ENCODE results near the gene ZNF526.

Gene ZNF526

DNA sequence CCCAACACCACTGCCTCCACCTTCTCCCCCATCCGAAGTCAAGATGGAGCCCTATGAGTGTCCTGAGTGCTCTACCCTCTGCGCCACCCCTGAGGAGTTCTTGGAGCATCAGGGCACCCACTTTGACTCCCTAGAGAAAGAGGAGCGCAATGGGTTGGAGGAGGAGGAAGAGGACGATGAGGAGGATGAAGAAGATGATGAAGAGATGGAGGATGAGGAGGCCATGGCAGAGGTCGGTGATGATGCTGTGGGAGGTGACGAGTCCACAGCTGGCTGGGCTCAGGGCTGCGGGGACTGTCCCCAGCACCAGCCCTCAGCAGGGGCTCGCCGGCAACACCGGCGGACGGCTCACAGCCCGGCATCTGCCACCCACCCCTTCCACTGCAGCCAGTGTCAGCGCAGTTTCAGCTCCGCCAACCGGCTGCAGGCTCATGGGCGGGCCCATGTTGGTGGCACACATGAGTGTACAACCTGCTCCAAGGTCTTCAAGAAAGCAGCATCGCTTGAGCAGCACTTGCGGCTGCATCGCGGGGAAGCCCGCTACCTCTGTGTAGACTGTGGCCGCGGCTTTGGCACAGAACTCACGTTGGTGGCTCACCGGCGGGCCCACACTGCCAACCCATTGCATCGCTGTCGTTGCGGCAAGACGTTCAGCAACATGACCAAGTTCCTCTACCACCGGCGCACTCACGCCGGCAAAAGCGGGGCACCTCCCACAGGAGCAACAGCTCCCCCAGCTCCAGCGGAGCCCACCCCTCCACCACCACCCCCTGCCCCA lies 5.0 kb downstream of the ZNF526 start:
- no peak for DNase-seq (ENCODE audit: low read depth in 2 of 2)

DNA sequence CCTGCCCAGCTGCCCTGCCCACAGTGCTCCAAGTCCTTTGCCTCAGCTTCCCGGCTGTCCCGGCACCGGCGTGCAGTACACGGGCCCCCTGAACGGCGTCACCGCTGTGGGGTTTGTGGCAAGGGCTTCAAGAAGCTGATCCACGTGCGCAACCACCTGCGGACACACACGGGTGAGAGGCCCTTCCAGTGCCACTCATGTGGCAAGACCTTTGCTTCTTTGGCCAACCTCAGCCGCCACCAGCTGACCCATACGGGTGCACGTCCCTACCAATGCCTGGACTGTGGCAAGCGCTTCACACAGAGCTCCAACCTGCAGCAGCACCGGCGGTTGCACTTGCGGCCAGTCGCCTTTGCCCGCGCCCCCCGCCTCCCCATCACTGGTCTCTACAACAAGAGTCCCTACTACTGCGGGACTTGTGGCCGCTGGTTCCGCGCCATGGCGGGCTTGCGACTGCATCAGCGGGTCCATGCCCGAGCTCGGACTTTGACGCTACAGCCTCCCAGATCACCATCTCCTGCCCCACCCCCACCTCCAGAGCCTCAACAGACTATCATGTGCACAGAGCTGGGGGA lies 5.7 kb downstream of the ZNF526 start:
- DNase-seq (ENCODE audit: low read depth in 2 of 2): no peak

DNA sequence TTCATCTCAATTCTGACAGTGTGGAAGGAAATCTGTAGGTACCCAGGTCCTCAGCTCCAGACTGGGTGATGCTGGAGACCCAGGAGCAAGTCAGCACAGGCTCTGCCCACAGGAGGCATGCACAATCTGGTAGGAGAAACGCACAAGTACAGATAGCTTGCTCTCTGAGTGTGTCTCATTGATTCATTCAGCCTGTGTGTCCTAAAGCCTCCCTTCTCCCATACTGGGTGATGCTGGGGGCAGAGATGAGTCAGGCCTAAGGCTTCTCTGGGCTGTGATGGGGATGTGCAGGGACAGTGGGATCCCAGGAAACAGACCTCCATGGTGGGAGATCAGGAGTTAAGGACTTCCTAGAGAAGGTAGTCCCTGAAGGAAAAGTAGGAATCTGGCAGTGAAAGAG lies 6.8 kb downstream of the ZNF526 start:
- DNase-seq (ENCODE audit: low read depth in 2 of 2): no peak

DNA sequence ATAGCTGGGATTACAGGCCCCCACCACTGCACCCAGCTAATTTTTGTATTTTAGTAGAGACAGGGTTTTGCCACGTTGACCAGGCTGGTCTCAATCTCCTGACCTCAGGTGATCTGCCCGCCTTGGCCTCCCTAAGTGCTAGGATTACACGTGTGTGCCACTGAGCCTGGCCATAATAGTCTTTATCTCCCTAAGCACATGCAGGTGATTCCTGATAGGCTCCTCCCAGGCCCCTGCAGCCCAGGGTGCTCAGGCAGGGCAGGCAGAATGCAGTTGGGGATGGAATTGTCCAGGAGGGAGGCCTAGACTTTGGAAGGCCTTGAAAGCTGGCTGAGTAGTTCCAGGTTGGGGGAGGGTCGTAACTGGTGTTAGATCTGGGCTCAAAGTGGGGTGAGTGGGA lies 8.5 kb downstream of the ZNF526 start:
- no peak for DNase-seq (ENCODE audit: low read depth in 2 of 2)

DNA sequence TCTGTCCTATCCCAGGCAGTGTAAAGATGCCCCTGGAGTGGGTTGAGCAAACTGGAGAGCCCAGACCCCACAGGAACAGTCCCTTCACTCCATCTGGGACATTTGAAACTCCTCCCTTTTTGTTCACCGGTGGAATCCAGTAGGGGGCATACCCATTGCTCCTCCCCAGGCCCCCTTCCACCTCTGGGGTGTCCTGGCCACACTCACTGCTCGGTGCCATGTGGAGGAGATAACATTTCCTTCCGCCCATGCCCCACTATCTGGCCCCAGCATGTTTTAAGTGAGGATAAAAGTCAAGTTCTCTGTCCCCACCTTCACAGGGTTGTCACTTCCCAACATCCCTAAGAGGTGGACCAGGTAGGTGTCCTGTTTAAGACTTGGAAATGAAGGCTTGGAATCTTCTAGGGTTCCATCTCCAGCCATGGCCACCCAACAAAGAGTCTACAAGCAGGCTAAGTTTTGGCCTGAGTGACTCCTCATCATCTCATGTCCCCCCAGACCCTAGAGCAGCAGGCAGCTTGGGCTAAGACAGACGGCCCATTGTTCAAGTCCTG lies 9.3 kb downstream of the ZNF526 start:
- DNase-seq (ENCODE audit: low read depth in 2 of 2): no peak

DNA sequence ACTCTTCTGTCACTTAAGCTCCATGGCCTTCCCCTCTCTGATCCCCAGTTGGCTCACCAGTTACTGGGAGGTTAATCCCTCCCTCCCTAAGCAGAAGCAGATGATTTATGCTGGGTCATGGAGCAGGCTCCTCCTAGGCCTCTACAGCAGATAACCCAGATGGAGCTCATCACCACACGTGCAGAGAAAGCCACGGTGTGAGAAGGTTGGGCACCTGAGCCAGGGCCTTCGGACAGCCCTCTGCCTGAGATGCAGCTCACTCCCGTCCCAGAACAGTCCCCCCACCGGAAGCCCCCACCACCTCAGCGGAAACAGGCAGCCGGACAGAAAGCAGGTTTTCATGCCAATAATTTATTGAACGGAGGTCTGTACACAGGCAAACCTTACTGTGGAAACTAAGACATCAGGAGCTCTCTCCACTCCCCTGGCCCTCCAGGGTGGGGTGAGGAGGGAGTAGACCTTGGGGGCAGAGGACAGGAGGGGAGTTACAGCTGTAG lies 9.8 kb downstream of the ZNF526 start:
- no peak for DNase-seq (ENCODE audit: low read depth in 2 of 2)

DNA sequence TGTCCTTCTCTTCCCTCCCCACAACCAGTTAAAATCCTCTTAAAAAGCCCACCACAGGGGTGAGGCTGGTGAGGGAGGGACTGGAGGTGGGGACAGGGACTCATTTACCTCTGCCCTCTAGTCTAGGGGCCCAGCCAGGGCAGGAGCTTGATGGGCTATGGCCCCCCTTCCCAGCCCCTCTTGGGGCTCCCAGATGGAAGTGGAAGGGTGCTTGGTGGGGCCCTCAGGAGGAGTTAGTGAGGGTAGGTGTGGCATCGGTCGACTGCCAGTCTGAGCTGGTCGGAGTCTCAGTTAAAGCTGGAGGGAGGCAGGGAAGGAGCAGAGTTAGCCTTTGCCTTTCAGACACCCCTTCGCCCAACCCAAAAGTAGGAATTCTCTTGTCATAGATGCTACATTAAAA lies 10.5 kb downstream of the ZNF526 start:
- DNase-seq (ENCODE audit: low read depth in 2 of 2): no peak

DNA sequence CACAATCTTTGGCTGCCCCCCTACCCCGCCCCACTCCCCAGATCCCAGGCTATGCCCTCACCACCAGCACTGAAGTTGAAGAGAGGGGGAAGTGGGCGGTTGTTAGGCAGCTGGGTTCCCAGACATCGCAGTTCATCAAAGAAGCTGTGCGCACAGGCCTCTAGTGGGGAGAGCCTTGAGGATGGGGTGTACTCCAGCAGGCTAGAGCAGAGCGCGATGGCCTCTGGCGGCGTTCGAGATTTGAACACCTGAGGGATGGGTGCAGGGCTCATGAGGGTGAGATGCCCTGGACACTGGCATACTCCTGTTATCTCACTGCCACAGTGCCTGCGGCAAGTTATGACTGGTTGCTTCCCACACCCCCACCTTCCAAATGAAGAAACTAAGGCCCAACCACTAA lies 12.3 kb downstream of the ZNF526 start:
- no peak for DNase-seq (ENCODE audit: low read depth in 2 of 2)

DNA sequence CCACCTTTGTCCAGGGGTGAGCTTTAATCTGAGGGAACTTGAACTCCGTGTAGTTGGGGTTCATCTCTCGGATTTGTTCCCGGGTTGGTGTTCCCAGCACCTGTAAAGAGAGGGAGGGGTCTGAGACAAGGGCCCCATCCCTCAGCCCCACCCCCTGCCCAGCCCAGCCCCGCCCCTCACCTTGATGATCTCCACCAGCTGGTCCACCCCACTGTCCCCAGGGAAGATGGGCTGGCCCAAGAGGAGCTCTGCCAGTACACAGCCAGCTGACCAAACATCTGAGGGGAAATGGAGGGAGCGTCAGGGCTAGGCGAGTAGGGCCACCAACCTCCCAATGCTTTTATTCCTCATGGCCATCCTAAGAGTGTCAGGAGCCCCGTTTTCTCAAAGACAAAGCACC lies 13.0 kb downstream of the ZNF526 start:
- no peak for DNase-seq (ENCODE audit: low read depth in 2 of 2)

DNA sequence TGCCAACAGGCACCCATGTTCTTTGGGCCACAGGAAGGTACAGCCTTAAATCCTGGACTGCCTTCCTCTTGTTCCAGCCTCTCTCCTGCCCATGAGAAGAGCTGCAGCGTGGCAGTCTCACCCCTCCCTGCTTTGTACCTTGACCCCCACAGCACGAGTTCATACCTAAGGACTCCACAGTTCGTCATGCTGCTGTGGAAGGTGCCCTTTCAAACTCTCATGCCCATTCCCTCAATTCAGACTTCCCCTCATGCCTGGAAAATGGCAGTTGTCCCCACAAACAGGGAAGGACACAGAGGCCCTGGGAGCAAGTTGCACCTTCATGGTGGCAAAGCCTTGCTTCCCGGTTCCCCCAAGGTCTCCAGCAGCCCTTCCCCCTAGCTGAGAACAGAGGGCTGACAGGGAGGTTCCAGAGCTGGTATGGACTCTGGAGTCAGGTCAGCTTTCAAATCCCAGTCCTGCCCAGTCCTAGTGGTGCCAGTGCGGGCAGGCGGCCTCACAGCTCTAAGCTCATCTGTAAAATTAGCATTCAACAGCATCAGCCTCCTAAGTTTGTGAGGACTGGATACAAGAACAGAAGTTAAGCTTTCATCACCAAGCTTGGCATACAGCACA lies 13.7 kb downstream of the ZNF526 start:
- DNase-seq (ENCODE audit: low read depth in 2 of 2): no peak

DNA sequence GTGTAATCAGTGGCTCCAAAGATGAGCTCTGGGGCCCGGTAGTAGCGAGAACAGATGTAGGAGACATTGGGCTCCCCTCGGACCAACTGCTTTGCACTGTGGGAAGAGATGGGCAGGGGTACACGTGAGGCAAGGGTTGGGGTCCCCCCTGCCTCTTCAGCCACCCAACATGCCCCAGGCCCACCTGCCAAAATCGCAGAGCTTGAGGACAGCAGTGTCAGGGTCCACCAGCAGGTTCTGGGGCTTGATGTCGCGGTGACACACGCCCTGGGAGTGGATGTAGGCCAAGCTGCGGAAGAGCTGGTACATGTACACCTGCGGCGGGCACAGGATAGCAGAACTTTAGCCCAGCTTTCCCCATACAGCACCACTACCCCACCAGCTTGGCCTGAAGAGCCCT lies 14.3 kb downstream of the ZNF526 start:
- DNase-seq (ENCODE audit: low read depth in 2 of 2): no peak

DNA sequence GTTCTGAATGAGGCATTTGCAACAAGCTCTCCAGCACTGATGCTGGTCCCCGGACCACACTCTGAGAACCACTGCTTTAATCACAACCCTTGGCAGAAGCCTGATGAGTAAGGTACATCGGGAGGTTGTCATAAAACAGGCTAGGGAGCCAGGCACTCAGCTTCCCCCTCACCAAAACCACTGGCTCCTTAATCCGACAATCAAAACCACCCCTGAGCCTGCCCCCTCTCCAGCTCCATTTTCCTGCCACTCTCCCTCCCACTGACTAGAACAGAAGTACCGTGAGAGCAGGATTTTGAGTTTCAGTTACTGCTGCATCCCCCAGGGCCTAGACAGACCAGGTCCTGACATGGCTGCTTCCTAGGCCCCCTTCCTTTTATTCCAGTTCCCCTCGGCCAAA lies 15.1 kb downstream of the ZNF526 start:
- DNase-seq (ENCODE audit: low read depth in 2 of 2): no peak

DNA sequence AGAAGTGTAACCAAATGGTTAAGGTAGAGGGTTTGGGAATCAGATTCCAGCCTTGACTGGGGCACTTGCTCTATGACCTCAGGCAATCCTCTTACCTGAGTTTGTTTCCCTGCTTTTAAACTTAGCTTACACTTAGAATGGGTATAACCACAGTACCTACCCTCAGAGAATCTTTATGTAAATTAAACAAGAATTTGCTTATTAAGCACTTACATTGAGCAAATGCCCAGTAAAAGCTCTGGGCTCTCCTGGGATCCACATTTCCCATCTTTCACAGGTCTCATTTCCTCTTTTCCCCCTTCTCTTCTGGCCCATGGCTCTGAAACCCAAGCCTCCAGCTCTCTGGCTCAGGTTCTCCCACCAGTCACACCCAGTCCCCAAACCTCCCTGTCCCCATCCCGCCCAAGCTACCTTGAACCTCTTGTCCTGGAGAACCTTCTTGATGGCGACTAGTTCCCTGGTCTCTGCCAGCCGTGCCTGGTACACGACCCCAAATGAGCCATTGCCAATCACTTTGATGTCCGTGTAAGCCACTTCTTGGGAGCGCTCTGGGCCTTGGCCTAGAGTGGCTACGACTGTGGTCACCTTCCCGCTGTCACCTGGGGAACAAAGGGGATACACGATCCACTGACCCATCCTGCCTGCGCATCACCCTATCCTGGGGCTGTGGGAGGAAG lies 19.6 kb downstream of the ZNF526 start:
- no peak for DNase-seq (ENCODE audit: low read depth in 2 of 2)

DNA sequence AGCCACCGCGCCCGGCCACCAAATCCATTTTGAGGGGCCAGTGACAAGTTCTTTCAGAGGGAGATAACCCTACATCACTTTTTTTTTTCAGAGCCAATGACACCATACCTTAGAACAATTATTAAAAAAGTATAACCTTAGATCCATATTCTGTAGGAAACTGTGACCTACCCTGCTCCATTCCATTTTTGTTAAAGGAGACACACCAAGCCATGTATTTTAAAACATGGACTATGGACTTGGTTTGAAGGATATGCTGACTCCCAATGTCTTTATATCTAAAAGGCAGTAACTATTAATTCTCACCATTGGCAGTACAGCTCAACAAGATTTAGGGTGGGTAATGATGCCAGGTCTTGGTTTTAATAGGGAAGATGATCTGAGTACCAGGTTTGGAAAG lies 21.2 kb downstream of the ZNF526 start:
- DNase-seq (ENCODE audit: low read depth in 2 of 2): no peak

DNA sequence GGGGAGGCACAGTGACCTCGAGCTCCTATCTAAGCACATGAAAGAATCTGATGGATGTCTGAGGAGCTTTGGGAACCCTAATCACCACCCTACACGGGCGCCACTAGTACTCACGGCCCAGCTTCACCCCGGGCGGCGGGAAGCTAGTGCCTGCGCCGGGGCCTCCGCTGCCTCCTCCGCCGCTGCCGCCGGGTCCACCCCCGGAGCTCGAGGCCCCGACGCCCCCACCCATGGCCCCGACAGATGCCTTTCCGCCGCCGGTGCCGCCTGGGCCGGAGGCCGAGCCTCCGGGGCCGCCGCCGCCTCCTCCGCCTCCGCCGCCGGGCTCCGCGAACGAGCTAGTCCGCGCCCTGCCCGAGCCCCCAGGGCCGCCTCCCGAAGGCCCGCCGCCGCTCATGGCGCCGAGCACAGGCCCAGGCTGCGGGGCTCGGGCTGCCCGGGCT lies 22.0 kb downstream of the ZNF526 start:
- DNase-seq (ENCODE audit: low read depth in 2 of 2): no peak

DNA sequence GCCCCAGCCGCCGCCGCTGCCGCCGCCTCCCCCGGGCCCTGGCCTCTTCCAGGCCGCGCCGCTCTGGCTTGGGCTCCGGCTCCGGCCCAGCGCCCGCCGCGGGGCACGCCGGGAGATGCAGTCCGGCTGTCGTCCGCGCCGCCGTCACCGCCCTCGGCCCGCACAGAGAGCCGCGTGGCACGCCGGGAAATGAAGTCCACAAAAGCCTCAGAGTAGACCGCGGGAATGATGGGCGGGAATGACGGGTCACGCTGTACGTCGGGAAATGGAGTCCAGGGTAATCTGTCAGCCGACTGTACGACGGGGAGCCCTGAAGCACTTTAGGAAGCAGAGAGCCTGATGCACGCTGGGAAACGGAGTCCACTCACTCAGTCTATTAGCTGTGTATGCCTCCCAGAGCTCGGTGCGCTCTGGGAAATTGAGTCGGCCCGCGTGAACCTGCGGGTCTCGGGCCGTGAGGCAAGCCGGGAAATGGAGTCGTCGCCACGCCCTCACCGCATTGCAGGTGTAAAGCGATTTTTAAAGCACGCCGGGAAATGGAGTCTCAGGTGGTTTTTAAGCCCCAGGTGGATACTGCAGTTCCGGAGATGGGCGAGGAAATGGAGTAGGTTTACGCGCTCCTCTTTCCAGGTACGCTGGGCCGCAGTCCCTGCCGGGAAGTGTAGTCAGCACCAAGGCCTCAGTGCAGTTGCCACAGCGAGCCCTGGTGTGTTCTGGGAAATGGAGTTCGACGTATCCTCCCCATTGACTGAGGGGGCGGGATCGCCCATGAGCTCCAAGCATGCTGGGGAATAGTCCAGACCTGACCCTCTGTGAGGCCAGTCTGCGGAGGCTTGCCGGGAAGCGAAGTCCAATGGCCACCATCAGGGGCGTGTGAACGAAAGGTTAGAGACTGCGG lies 22.6 kb downstream of the ZNF526 start, which contains the start of gene GSK3A:
GSK3A (minus strand) TSS at position 91 of the 898 bp plus-strand sequence. CDS start 137 bp downstream, outside the sequence.
- DNase-seq (ENCODE audit: low read depth in 2 of 2): peak; percentile 89 to 94

DNA sequence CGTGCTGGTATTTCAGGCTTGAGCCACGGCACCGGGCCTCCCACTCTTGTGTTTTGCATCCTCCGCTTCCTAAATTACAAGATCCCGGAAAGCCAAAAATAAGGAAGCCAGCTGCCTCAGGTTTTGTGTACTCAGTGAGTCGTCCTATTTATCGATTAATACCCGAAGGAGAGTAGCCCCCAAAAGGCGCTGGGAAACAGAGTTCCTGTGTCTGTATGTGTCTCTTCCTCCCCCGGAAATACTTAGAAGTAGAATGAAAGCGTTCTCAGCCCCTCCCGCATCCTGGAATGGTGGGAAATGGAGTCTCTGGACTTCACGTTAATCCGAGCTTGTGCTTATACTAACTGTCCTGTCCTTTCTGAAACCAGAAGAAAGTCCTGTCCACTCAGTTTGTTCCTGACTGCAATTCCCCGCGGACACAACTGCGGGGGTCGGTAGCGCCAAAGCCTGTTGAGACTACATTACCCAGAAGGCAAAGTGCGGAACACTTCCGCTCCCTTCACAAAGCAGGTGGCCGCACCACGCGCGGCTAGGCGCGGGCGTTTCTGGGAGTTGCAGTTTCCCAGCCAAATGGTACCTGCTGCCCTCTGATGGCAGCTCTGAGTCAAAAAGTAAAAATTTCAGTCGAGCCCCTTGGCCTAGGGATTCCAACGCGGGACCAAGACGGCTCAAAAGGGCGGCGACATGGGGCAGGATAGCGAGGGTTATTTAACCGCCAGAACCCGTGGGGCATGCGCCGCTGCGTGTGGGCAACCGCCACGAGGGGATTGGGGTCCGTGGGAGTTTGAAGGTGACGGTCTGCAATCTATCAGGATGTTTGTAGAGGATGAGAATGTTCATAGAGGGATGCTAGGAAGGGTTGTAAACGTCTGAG lies 24.5 kb downstream of the ZNF526 start:
- DNase-seq (ENCODE audit: low read depth in 2 of 2): peak; percentile 82 to 90

DNA sequence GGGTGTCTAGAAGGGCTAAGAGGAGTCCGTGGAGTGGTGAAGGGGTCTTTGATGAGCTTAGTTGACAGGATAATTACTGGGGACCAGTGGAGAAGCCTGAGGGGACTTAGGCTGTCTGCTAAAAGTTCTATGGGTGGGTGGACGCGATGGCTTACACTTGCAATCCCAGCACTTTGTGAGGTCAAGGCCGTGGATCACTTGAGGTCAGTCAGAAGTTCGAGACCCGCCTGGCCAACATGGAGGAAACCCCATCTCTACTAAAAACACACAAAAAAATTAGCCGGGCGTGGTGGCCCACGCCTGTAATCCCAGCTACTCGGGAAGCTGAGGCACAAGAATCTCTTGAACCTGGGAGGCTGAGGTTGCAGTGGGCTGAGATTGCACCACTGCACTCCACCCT lies 25.1 kb downstream of the ZNF526 start:
- no peak for DNase-seq (ENCODE audit: low read depth in 2 of 2)

DNA sequence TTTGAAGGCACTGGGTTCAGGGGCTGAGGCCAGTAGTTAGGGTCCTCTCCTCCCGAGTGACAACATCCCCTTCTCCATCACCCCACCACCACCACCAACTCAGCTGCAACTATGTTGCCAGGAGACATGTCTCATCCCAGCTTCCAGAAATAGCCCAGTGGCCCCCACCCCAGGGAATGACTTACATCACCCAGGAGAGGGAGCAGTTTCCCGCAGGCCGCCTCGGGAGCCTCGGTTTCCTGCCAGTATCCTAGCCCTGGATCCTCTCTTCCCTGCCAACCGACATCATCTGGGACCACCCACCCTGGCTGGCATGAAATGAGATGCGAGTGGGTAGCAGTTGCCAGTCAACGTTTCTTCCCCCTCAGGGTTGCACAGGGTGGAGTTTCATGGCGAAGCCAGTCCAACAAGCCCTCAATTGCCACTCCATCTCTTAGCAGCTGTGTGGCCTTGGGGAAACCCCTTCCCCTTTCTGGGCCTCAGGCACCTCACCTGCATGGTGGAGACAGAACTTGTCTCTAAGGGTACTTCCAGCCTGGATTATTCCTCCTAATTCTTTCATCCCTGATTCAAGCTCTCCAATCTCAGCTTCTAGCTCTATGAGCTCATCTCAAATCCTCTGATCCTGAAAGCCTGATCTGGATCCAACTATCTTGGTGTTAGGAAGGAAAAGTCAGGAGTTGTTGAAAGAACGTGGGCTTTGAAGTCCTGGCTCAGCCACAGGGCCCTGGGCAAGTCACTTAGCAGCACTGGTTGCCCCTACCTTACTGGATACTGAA lies 26.2 kb downstream of the ZNF526 start:
- DNase-seq (ENCODE audit: low read depth in 2 of 2): no peak

Measured in stimulated activated CD4-positive, alpha-beta T cell treated with anti-CD3 and anti-CD28 coated beads, Interleukin-4, amount 100 ng/mL, for 48 hours (primary cell).